ENCODE measurements around the gene PADI1. TPM values are rescaled to one million over a fixed set of nuclear protein-coding genes. Genes with fewer than 3 reads are reported as not detected.

The PADI1 gene
- total and polyA plus RNA-seq, 3 donors from 2014 or later, result 0.31 to 1.6 TPM; not detected in 1

- no peak for DNase-seq
- no peaks in the 10 kb centered on the region for H3K36me3 ChIP-seq (ENCODE audit: low read depth, missing control alignments)
- no peak for TF ChIP-seq POLR2A (IDR thresholded peaks at IDR 0.05)
- TF ChIP-seq CTCF (IDR thresholded peaks at IDR 0.05), result no peak
- H3K27me3 ChIP-seq, result no peaks in the 10 kb centered on the region
- intact Hi-C loops (cut with DNase I; ENCODE audit: low total_unique reads), result no loop called here
- no peak overlapping the region for H3K27ac ChIP-seq
- no peak overlapping the region for H3K4me3 ChIP-seq
- 84 to 88% methylated on average over 2 of the region's 2 CpGs for WGBS, 2 donors
- H3K4me1 ChIP-seq, result no peaks in the 10 kb centered on the region
- no peaks in the 10 kb centered on the region for H3K9me3 ChIP-seq
These were observed 15.3 kb upstream of the PADI1 start for GRCh38 chr1:17189632-17189990.

DNA sequence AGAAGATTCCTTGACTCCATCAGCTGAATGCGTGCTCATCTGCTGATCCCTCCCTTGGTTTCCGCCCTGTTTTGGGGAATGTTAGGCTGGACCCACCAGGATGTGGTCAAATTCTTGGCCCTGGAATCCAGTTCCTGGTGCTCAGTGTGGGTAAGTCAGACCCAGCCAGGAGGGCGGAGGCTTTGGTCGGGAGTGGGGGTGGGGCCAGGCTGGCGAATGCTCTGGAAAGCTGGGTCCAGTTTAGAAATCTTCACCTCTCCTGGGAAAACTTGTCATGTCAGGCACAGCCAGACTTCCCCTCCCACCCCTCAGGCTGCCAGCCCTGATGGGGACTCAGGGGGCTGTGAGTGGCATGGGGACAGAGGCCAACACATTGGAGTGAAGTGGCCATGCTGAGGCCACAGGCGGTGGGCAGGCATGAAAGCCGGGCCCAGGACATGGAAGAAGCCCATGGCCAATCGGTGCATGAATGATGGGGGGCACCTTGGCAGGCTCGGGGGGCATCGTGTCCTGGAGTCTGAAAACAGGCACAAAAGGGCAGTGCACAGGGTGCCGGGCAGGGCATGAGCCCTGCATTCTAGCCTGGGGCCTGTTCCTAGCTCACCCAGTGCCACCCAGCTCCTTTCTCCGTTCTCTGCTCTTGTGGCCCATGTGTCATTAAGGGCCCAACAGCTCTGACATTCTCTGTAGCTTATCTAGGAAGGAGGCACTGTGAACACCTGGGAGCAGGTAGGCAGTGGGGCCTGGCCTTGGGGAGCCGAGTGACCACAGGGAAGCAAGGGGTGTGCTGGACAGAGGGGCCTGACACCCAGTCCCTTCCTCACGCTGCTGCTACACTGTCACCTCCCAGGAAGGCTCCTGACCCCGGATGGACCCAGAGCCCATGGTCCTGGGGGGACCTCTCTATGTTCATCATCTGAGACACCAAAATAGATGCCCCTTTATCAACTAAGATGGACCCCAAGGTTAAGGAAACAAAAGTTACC lies 14.6 kb upstream of the PADI1 start:
- intact Hi-C loops (cut with DNase I; ENCODE audit: low total_unique reads), result no loop called here
- no peaks in the 10 kb centered on the region for H3K27me3 ChIP-seq
- H3K27ac ChIP-seq, result no peak overlapping the region
- H3K9me3 ChIP-seq, result no peaks in the 10 kb centered on the region
- H3K4me1 ChIP-seq, result no peaks in the 10 kb centered on the region
- no peak for DNase-seq
- no peaks in the 10 kb centered on the region for H3K36me3 ChIP-seq (ENCODE audit: low read depth, missing control alignments)
- no peak for TF ChIP-seq CTCF (IDR thresholded peaks at IDR 0.05)
- no peak for TF ChIP-seq POLR2A (IDR thresholded peaks at IDR 0.05)
- no peak overlapping the region for H3K4me3 ChIP-seq
- 85 to 93% methylated on average over 10 to 15 of the region's 15 CpGs for WGBS, 2 donors

DNA sequence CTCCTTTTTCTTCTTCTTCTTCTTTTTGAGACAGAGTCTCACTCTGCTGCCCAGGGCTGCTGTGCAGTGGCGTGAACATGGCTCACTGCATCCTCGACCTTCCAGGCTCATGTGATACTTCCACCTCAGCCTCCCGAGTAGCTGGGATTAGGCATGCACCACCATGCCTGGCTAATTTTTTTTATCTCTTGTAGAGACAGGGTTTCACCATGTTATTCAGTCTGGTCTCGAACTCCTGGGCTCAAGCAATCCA lies 13.0 kb upstream of the PADI1 start:
- intact Hi-C loops (cut with DNase I; ENCODE audit: low total_unique reads), result no loop called here
- no peak for DNase-seq
- no peak overlapping the region for H3K27ac ChIP-seq
- TF ChIP-seq POLR2A (IDR thresholded peaks at IDR 0.05) (no peak), CTCF (IDR thresholded peaks at IDR 0.05) (no peak)
- no peaks in the 10 kb centered on the region for H3K27me3 ChIP-seq
- H3K4me1 ChIP-seq, result no peaks in the 10 kb centered on the region
- 89% methylated on average over 4 of the region's 4 CpGs for WGBS, 2 donors
- no peaks in the 10 kb centered on the region for H3K9me3 ChIP-seq
- H3K36me3 ChIP-seq (ENCODE audit: low read depth, missing control alignments), result no peaks in the 10 kb centered on the region
- no peak overlapping the region for H3K4me3 ChIP-seq

- intact Hi-C loops (cut with DNase I; ENCODE audit: low total_unique reads), result no loop called here
These were observed 12.3 kb upstream of the PADI1 start for GRCh38 chr1:17192394-17193221.

More at GRCh38 chr1:17192394-17193221, 12.3 kb upstream of the PADI1 start:
- Histone ChIP-seq H3K27me3 (no peaks in the 10 kb centered on the region), H3K9me3 (no peaks in the 10 kb centered on the region), H3K36me3 (ENCODE audit: low read depth, missing control alignments) (no peaks in the 10 kb centered on the region), H3K4me3 (no peak overlapping the region), H3K27ac (no peak overlapping the region), H3K4me1 (no peaks in the 10 kb centered on the region)
- DNase-seq, result no peak
- TF ChIP-seq CTCF (IDR thresholded peaks at IDR 0.05) (no peak), POLR2A (IDR thresholded peaks at IDR 0.05) (no peak)
- 79 to 82% methylated on average over 12 to 13 of the region's 13 CpGs for WGBS, 2 donors

Data from testis (tissue), 3 donors.